ENCODE measurements around the gene MAPKBP1. TPM values are rescaled to one million over a fixed set of nuclear protein-coding genes. Genes with fewer than 3 reads are reported as not detected.

MAPKBP1 gene
- total and polyA plus RNA-seq, 2 of the 13 experiments (the other 11 are each of a cell fraction or from before 2014, with no cell fraction given), result 3.0 to 7.3 TPM

GRCh38 chr15:41774062-41774881 is at the start of gene MAPKBP1 (continued):
- TF ChIP-seq CENPX (CRISPR knock-in tag; IDR thresholded peaks at IDR 0.05) (no peak), ZNF333 (CRISPR knock-in tag; IDR thresholded peaks at IDR 0.05; ENCODE audit: borderline replicate concordance) (no peak), FOXA3 (CRISPR knock-in tag; IDR thresholded peaks at IDR 0.05) (peak; percentile 52), MAF1 (CRISPR knock-in tag; IDR thresholded peaks at IDR 0.05; ENCODE audit: borderline replicate concordance) (no peak), AGO2 (optimal IDR thresholded peaks at IDR 0.05; ENCODE audit: low read depth, low read length) (peak; percentile 98), GATAD2A (CRISPR knock-in tag; IDR thresholded peaks at IDR 0.05) (peak; percentile 90), ZNF567 (CRISPR knock-in tag; IDR thresholded peaks at IDR 0.05; ENCODE audit: borderline replicate concordance) (peak; percentile 60; the same call in 1 of the 2 replicates), ZNF883 (CRISPR knock-in tag; IDR thresholded peaks at IDR 0.05; ENCODE audit: not compliant biosample characterization) (peak; percentile 81), IKZF1 (IDR thresholded peaks at IDR 0.05) (no peak), PAF1 (CRISPR knock-in tag; IDR thresholded peaks at IDR 0.05) (0 out of 2 replicates have a peak, but pooled peaks have one; percentile 68), ZFP62 (CRISPR knock-in tag; IDR thresholded peaks at IDR 0.05) (no peak), NFRKB (IDR thresholded peaks at IDR 0.05) (no peak), RCOR2 (CRISPR knock-in tag; IDR thresholded peaks at IDR 0.05) (no peak; the same call in 1 of the 2 replicates), KLF13 (CRISPR knock-in tag; IDR thresholded peaks at IDR 0.05) (no peak; the same call in 1 of the 2 replicates), ZNF17 (CRISPR knock-in tag; IDR thresholded peaks at IDR 0.05) (no peak), RAD21 (CRISPR knock-in tag; IDR thresholded peaks at IDR 0.05) (peak; percentile 94), ZNF180 (CRISPR knock-in tag; IDR thresholded peaks at IDR 0.05; ENCODE audit: borderline replicate concordance, low read depth) (no peak), FOXM1 (CRISPR knock-in tag; IDR thresholded peaks at IDR 0.05) (no peak), ZNF20 (CRISPR knock-in tag; IDR thresholded peaks at IDR 0.05) (0 out of 2 replicates have a peak, but pooled peaks have one; percentile 49), SNAPC5 (CRISPR knock-in tag; IDR thresholded peaks at IDR 0.05; ENCODE audit: borderline replicate concordance) (no peak), NR2C2 (CRISPR knock-in tag; IDR thresholded peaks at IDR 0.05; ENCODE audit: borderline replicate concordance) (peak; percentile 70; the same call in 1 of the 2 replicates), DPF2 (CRISPR knock-in tag; IDR thresholded peaks at IDR 0.05; ENCODE audit: borderline replicate concordance, low read depth) (no peak; the same call in 1 of the 2 replicates), ZNF691 (CRISPR knock-in tag; IDR thresholded peaks at IDR 0.05; ENCODE audit: borderline replicate concordance, low read depth) (peak; percentile 98), ZNF101 (CRISPR knock-in tag; IDR thresholded peaks at IDR 0.05; ENCODE audit: borderline replicate concordance, low read depth) (no peak), BCL6 (CRISPR knock-in tag; IDR thresholded peaks at IDR 0.05) (peak; percentile 65), ZNF616 (CRISPR knock-in tag; IDR thresholded peaks at IDR 0.05; ENCODE audit: low read depth) (no peak), SCMH1 (CRISPR knock-in tag; IDR thresholded peaks at IDR 0.05; ENCODE audit: borderline replicate concordance) (no peak), ATF1 (CRISPR knock-in tag; IDR thresholded peaks at IDR 0.05) (no peak), NR1H2 (CRISPR knock-in tag; IDR thresholded peaks at IDR 0.05; ENCODE audit: borderline replicate concordance, low read depth) (no peak; the same call in 1 of the 2 replicates), EZH2 (conservative IDR thresholded peaks at IDR 0.05; ENCODE audit: low read depth, low read length) (no peak)
- TF ChIP-seq, protein P1, sequence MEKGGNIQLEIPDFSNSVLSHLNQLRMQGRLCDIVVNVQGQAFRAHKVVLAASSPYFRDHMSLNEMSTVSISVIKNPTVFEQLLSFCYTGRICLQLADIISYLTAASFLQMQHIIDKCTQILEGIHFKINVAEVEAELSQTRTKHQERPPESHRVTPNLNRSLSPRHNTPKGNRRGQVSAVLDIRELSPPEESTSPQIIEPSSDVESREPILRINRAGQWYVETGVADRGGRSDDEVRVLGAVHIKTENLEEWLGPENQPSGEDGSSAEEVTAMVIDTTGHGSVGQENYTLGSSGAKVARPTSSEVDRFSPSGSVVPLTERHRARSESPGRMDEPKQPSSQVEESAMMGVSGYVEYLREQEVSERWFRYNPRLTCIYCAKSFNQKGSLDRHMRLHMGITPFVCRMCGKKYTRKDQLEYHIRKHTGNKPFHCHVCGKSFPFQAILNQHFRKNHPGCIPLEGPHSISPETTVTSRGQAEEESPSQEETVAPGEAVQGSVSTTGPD (CRISPR knock-in tag; IDR thresholded peaks at IDR 0.05), result no peak
